Activated T-cell treated with anti-CD3 and anti-CD28 coated beads, Interleukin-2, amount 50 U/mL, for 4 hours (primary cell): ENCODE data around the gene GCA. TPM values are rescaled to one million over a fixed set of nuclear protein-coding genes. Genes with fewer than 3 reads are reported as not detected.

ENCODE experiments used
- ATAC-seq, 2 donors: fragments of 200-7000 bp; cut with Tn5 transposase; one replicate each; pipeline ENCODE4 v1.10.0; 2021
- DNase-seq: peaks from one replicate; pipeline ENCODE4 v3.0.0-alpha.2; 2020
- H3K27me3 Mint-ChIP-seq: one replicate; pipeline ENCODE4 v1.8.0; 2021; ENCODE audit warnings: low read depth, mixed read lengths
- H3K36me3 Mint-ChIP-seq: one replicate; pipeline ENCODE4 v1.8.0; 2022; ENCODE audit warnings: mixed read lengths; ENCODE audit not compliant: insufficient read depth
- H3K4me1 Mint-ChIP-seq: one replicate; pipeline ENCODE4 v1.8.0; 2021; ENCODE audit warnings: low read depth, mixed read lengths
- H3K4me3 Mint-ChIP-seq: one replicate; pipeline ENCODE4 v1.8.0; 2021; ENCODE audit warnings: mild to moderate bottlenecking, moderate library complexity, mixed read lengths
- H3K9me3 Mint-ChIP-seq: one replicate; pipeline ENCODE4 v1.8.0; 2021; ENCODE audit warnings: mixed read lengths
- total RNA-seq, 3 donors: library from RNA; stranded (reverse); gene quantifications; one replicate each; pipeline ENCODE4 v1.2.1, GENCODE V29; 2021

GCA gene, protein sequence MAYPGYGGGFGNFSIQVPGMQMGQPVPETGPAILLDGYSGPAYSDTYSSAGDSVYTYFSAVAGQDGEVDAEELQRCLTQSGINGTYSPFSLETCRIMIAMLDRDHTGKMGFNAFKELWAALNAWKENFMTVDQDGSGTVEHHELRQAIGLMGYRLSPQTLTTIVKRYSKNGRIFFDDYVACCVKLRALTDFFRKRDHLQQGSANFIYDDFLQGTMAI
- total RNA-seq: 10 to 100 TPM; 11.1 to 13.0 (median 11.8) TPM

DNA sequence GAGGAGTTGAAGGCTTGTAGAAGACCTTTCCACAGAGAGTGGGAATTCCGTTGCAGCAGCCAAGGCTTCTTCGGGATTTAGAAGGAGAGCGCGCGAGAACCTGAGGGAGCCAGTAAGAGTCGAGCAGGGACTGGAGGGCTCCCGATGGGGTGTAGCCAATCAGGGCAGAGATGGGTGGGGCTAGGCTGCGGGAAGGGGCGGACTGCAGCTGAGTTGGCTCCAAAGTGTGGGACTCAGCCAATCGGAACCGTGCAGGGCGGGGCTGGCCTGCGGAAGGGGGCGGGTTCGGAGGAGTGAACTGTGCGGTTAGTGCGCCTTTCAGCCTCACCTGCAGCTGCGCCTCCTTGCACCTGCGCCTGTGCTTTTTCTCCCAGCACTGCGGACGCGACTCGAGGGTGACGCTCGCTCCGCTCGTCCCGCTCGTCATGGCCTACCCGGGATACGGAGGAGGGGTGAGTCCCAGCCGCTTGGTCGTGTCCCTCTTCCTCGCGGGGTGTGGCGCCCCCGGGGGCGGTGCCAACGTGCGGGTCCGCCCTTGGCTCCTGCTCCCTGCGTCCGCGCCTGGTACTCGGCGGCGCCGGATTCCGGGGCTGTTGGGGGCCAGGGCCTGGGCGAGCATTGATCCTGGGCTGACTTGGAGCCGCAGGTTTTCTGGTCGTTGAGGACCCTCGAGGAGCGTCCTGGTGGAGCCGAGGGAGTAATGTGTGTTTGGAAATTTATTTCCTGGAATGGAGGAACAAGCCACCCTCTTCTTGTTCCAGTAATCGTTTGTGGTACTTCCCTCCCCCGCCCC is at the start of gene GCA:
TSS of gene GCA (plus strand) at position 309 of the 793 bp plus-strand sequence. CDS start at position 426, 117 bp downstream.
- peak; percentile 99 for ATAC-seq
- DNase-seq: peak; percentile 98
- H3K4me3 Mint-ChIP-seq: peak within 1 kb of the TSS; percentile 83
- peaks cover 11% of the 10 kb centered on the region for H3K4me1 Mint-ChIP-seq
- no peaks in the 10 kb centered on the region for H3K9me3 Mint-ChIP-seq
- H3K27me3 Mint-ChIP-seq: no peaks in the 10 kb centered on the region
- no peaks in the 10 kb centered on the region for H3K36me3 Mint-ChIP-seq

DNA sequence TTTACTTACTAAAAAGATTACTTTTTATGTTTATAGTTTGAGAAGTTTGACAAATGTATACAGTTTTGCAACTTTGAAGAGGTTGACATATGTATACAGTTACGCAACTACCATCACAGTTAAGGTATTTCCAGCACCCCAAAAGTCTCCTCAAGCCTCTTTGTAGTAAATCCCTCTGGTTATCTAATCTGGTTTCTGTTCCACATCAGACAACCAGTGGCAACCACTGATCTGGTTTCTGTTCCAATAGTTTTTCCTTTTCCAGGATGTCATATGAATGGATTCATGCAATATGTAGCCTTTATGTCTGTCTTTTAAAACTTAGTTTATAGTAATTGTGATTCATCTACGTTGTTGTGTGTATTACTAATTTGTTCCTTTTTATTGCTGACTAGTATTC is 48.9 kb upstream of the GCA start:
- no peaks in the 10 kb centered on the region for H3K27me3 Mint-ChIP-seq
- H3K4me1 Mint-ChIP-seq: no peaks in the 10 kb centered on the region
- no peaks in the 10 kb centered on the region for H3K9me3 Mint-ChIP-seq
- no peak overlapping the region for H3K4me3 Mint-ChIP-seq
- ATAC-seq (no peak), DNase-seq (no peak)
- H3K36me3 Mint-ChIP-seq: peaks cover 14% of the 10 kb centered on the region

DNA sequence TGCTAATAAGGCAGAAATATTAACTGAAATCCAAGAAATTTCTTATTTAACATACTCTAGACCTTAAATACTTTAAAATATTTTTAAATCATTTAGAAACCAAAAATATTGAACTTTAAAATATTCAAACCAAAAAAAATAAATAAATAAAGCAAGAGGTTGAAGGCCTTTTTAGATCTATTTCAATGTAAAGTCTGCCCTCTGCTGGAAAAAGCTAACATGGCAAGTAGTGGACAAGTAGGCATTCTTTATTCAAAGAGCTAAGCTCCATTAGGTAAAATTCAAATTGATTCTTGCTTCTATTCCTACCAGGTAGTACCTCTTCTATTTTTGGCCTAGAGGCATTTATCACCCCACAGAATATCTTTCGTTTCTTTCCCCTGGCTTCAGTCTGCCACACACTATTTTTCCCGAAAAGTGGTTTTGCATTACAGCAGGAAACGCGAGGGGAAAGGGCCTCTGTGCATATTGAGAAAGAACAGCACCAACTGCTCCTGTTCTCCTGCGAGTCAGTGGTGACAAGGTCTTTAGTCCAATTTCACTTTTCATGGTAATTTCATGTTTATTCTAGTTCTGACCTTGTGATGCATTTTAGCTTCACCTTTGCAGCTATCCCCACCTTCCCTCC is 45.9 kb upstream of the GCA start:
- H3K27me3 Mint-ChIP-seq: no peaks in the 10 kb centered on the region
- no peaks in the 10 kb centered on the region for H3K4me1 Mint-ChIP-seq
- ATAC-seq (no peak), DNase-seq (peak; percentile 42)
- H3K4me3 Mint-ChIP-seq: no peak overlapping the region
- peaks cover 4% of the 10 kb centered on the region for H3K36me3 Mint-ChIP-seq
- no peaks in the 10 kb centered on the region for H3K9me3 Mint-ChIP-seq

DNA sequence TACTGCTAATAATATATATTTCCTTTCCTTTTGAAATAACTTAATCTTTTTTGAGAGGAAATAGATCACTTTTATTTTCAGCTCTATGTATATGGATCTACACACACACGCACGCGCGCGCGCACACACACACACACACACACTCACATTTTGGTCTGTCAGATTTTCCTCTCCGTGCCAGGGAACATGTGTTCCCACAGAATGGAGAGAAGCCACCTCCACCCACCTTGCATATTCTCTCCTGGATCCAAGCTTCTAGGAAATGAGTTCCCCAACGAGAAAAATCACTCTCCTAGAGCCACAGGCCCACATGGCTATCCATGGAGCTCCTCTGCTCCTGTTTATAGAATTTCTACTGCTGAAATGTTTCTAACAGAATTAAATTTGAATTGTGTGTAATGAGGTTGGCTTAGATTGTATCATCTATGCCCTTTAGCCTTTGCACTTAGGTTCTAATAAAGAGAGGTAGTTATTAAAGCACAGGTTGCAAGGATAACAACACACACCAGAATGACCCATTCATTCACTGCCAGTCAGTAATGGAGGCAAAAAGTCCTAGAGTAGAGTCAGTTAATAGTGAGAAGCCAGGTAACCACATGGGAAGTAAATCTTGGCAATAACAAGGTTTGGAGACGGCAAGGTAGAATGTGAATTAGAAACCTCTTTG is 45.1 kb upstream of the GCA start:
- no peaks in the 10 kb centered on the region for H3K9me3 Mint-ChIP-seq
- no peaks in the 10 kb centered on the region for H3K27me3 Mint-ChIP-seq
- no peak for ATAC-seq

DNA sequence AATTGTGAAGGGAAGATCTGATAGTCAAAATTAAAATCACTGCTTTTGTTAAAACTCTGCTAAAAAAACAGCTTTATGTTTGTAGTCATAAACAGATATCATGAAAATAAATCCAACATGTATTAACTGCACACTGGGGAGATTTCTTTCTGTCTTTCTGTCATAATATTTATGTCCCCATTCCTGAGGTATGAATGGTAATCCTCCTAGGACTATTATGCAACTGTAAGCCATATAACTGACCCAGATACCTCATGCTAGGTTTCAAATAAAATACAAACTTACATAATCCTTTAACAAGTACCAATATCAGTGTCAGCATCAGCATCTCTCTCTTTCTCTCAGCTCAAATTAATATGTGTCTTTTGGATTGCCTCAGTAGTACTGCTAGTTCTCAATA is 43.7 kb upstream of the GCA start:
- no peak overlapping the region for H3K4me3 Mint-ChIP-seq
- no peak for ATAC-seq
- no peak for DNase-seq
- H3K27me3 Mint-ChIP-seq: no peaks in the 10 kb centered on the region
- no peaks in the 10 kb centered on the region for H3K4me1 Mint-ChIP-seq
- H3K9me3 Mint-ChIP-seq: no peaks in the 10 kb centered on the region
- peaks cover 4% of the 10 kb centered on the region for H3K36me3 Mint-ChIP-seq

More for the DNA sequence above, 45.1 kb upstream of the GCA start:
- no peak overlapping the region for H3K4me3 Mint-ChIP-seq
- DNase-seq: no peak
- no peaks in the 10 kb centered on the region for H3K4me1 Mint-ChIP-seq
- peaks cover 4% of the 10 kb centered on the region for H3K36me3 Mint-ChIP-seq

DNA sequence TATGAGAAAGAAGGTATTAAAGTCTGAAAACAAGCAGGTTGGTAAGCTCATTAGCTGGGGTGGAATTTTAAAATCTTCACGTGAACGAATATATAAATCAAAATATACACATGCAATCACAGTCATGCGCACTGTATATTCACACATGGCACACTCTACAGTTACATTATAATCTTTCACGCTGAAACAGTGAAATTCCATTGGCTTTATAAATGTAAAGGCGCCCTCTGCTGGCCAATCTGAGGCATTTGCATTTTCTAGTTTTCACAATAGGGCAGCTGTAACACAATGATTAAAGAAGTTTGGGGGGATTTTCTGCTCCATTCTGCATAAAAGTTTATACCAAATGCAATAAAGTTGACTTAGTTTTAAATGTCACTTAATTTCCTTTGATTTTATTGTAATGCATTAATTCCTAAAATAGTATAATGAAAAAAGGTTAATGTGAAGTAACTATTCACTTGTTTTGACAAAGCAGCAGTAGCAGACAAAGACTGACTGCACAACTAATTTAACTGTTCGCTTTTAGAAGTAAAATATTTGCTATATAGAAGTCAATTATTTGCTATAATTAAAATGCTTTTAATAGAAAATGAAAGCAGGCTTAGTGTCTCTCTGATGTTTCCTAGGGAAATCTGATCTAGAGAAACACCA is 42.7 kb upstream of the GCA start:
- Mint-ChIP-seq H3K9me3 (no peaks in the 10 kb centered on the region), H3K27me3 (no peaks in the 10 kb centered on the region), H3K4me1 (no peaks in the 10 kb centered on the region), H3K36me3 (peaks cover 4% of the 10 kb centered on the region), H3K4me3 (no peak overlapping the region)
- DNase-seq (peak; percentile 39), ATAC-seq (peak; percentile 57 to 78)

DNA sequence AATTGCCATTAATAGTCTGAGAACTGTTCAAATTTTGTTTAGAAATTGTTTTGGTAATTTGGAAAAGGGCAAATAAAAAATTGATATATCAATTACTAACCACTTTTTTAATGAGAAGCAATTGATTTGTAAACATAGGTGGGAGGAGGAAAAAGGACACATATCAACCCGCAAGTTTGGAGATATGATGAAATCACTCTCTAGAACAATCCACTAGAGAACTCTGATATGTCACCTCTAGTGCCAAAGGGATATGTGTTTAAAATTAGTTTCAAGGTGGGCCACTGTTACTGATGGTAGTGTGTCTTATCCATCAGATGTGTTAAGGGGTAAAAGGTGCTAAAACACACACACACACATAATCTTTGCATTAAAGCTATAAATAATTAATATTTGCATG is 42.1 kb upstream of the GCA start:
- H3K27me3 Mint-ChIP-seq: no peaks in the 10 kb centered on the region
- H3K36me3 Mint-ChIP-seq: peaks cover 5% of the 10 kb centered on the region
- H3K4me3 Mint-ChIP-seq: no peak overlapping the region
- H3K9me3 Mint-ChIP-seq: no peaks in the 10 kb centered on the region
- ATAC-seq (no peak), DNase-seq (no peak)
- H3K4me1 Mint-ChIP-seq: no peaks in the 10 kb centered on the region

DNA sequence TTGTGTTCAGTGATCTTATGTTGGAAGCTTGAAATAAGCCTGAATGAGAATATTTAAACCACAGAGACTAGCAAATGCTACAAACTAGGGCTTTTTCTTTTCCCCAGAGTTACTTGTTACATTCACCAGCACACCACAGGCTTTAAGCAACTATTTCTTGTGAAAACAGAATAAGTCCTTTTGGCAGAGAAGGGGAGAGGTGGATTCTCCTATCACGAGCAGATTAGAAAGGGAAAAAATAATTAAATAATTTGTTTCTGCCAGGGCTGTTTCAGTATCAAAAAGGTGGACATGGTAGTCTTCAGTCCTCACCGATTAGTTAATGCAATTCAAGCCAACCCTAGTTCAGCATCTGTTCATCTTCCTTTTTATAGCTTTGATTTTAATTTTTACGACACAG is 38.0 kb upstream of the GCA start:
- Mint-ChIP-seq H3K27me3 (no peaks in the 10 kb centered on the region), H3K36me3 (peaks cover 17% of the 10 kb centered on the region), H3K9me3 (no peaks in the 10 kb centered on the region), H3K4me3 (no peak overlapping the region), H3K4me1 (peaks cover 7% of the 10 kb centered on the region)
- DNase-seq: no peak
- no peak for ATAC-seq

DNA sequence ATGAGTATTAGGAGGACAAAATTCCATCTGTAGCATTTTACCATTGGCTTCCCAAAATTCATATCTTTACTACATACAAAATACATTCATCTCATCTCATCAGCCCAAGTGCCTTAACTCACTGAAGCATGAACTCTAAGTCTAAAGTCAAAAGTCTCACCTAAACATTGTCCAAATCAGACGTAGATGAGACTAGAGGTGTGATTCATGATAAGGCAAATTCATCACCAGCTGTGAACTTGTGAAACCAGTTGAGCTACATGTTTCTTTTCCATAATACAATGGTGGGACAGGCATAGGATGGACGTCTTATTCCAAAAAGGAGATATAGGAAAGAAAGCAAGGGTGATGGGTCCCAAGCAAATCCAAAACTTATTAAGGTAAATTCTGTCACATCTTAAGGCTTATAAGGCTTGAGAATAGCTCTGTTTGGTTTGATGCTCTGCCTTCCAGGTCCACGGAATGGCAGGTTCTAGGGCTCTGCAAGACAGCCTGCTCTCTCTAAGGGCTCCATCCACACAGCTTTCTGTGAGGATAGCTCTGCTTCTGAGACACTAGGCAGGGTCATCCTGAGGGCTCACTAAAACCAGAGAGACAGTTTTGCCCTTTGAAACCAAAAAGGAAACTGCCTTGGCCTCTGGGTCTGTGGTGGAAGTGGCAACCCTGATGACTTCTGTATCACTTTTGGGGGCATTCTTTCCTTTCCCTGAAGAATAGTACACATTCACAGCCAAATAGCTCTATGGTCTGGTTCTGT is 35.0 kb upstream of the GCA start:
- H3K9me3 Mint-ChIP-seq: no peaks in the 10 kb centered on the region
- H3K36me3 Mint-ChIP-seq: peaks cover 20% of the 10 kb centered on the region
- H3K4me3 Mint-ChIP-seq: no peak overlapping the region
- no peak for DNase-seq
- H3K4me1 Mint-ChIP-seq: peaks cover 30% of the 10 kb centered on the region
- no peaks in the 10 kb centered on the region for H3K27me3 Mint-ChIP-seq
- ATAC-seq: no peak

DNA sequence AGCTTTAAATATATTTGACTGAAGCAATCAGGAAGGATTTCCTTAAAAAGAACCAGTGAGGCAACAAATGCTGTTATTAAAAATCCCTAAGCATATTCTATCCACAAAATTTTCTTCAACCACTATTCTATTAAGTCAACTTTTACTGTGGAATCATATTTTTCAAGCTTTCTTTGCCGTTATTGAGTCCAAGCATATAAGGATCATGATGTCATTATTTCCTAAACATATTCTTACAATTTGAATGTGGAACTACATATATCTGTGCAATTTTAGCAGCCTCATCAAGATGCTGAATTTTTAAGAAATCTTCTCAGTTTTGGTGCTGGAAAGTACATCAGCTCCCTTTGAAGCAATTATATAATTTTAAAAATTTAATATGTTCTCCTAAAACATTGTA is 31.1 kb upstream of the GCA start:
- Mint-ChIP-seq H3K27me3 (no peaks in the 10 kb centered on the region), H3K4me3 (no peak overlapping the region), H3K9me3 (no peaks in the 10 kb centered on the region), H3K4me1 (peaks cover 59% of the 10 kb centered on the region), H3K36me3 (peaks cover 25% of the 10 kb centered on the region)
- DNase-seq: no peak
- no peak for ATAC-seq

DNA sequence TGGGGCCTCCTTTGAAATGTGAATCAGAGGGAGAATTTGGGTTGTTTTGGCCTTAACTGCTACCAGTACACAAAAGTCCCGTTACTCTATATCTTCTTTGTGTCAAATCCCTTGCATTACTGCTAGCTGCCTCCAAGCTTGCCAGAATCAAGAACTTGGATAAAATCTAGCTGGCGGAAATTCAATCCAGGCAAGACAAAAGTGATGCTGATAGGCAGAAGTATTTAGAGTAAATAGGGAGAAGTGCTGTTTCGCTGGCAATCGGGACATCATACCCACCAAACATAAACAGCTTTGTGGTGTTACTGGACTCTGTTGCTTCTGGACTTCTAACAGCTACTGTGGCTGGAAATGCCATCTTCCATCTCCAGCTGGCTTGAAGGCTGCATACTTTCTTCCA is 28.0 kb upstream of the GCA start:
- peaks cover 72% of the 10 kb centered on the region for H3K4me1 Mint-ChIP-seq
- peaks cover 13% of the 10 kb centered on the region for H3K36me3 Mint-ChIP-seq
- H3K4me3 Mint-ChIP-seq: peak overlapping the region; percentile 90
- ATAC-seq: no peak
- no peak for DNase-seq
- H3K27me3 Mint-ChIP-seq: no peaks in the 10 kb centered on the region
- no peaks in the 10 kb centered on the region for H3K9me3 Mint-ChIP-seq

DNA sequence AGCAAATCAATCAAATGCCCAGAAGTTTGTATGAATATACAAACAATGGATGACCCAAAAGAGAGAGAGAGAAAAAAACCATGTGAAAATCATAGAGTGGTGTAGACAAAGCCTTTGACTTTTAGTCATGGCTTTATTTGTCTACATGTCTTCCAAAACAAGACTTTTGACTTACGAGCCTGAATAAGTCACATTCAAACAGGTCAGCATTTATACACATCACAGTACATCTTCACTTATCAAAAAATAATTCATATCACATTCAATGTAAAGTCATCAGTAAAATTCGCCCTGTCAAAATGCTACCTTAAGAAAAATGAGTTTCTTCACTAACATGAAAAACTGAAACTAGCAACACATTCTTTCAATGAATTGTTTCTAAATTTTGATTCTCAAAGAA is 27.3 kb upstream of the GCA start:
- Mint-ChIP-seq H3K27me3 (no peaks in the 10 kb centered on the region), H3K36me3 (peaks cover 13% of the 10 kb centered on the region), H3K4me3 (peak overlapping the region; percentile 90), H3K9me3 (no peaks in the 10 kb centered on the region), H3K4me1 (peaks cover 73% of the 10 kb centered on the region)
- no peak for ATAC-seq
- DNase-seq: no peak

DNA sequence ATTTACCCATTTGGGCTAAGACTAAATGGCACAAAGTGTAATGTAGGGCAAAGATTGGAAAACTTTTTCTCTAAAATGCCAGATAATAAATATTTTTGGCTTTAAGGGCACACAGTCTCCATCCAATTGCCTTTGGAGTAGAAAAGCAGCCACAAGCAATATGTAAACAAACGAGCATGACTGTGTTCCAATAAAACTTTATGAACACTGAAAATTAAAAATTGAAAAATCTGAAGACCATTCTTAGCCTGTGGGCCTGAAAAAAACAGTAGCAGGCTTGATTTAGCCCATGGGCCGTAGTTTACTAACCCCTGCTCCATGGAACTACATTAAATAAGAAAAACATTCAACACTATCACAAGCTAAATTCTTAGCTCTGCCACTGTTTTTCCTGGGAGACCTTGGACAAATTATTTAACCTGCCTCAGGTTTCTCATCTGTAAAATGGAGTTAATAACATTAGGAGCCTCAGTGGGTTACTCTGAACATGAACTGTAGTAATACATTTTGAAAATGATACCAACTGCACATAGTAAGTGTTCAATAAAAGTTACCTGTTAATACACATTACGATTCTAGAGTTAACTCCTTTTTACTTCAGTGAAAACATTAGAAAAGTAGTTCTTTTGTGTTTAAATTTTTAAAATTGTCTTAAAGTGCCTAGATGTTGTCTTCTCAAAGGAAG is 26.7 kb upstream of the GCA start:
- Mint-ChIP-seq H3K4me3 (peak overlapping the region; percentile 90), H3K4me1 (peaks cover 67% of the 10 kb centered on the region), H3K36me3 (peaks cover 13% of the 10 kb centered on the region), H3K27me3 (no peaks in the 10 kb centered on the region), H3K9me3 (no peaks in the 10 kb centered on the region)
- ATAC-seq (no peak), DNase-seq (no peak)
